Skeletal muscle satellite cell (primary cell): ENCODE measurements around the gene TMEM145.
"Not testable (repeated sequence)": the region's sequence is repeated elsewhere in the genome, so short reads cannot be mapped to it uniquely, and the experiment has no call there.

Experiments used
- H3K27me3 ChIP-seq: 2 replicates; pipeline ENCODE4 v1.7.0; 2013; ENCODE audit warnings: low read length; ENCODE audit not compliant: control insufficient read depth, insufficient read depth
- H3K36me3 ChIP-seq: 2 replicates; pipeline ENCODE4 v1.7.0; 2013; ENCODE audit warnings: mild to moderate bottlenecking, control low read depth, low read length; ENCODE audit not compliant: insufficient read depth
- H3K4me1 ChIP-seq: 2 replicates; pipeline ENCODE4 v1.7.0; 2013; ENCODE audit warnings: low read length; ENCODE audit not compliant: control insufficient read depth, insufficient read depth
- H3K4me2 ChIP-seq: 2 replicates; pipeline ENCODE4 v1.7.0; 2013; ENCODE audit warnings: mild to moderate bottlenecking, low read length
- H3K4me3 ChIP-seq: 2 replicates; pipeline ENCODE4 v1.7.0; 2013; ENCODE audit warnings: low read length
- H3K9ac ChIP-seq: 2 replicates; pipeline ENCODE4 v1.7.0; 2013; ENCODE audit warnings: mild to moderate bottlenecking, low read depth, low read length, moderate library complexity
- H3K9me3 ChIP-seq: replicated peaks from 2 replicates; pipeline ENCODE4 v1.7.0; 2013; ENCODE audit warnings: mild to moderate bottlenecking, control low read depth, low read length

The TMEM145 gene

DNA sequence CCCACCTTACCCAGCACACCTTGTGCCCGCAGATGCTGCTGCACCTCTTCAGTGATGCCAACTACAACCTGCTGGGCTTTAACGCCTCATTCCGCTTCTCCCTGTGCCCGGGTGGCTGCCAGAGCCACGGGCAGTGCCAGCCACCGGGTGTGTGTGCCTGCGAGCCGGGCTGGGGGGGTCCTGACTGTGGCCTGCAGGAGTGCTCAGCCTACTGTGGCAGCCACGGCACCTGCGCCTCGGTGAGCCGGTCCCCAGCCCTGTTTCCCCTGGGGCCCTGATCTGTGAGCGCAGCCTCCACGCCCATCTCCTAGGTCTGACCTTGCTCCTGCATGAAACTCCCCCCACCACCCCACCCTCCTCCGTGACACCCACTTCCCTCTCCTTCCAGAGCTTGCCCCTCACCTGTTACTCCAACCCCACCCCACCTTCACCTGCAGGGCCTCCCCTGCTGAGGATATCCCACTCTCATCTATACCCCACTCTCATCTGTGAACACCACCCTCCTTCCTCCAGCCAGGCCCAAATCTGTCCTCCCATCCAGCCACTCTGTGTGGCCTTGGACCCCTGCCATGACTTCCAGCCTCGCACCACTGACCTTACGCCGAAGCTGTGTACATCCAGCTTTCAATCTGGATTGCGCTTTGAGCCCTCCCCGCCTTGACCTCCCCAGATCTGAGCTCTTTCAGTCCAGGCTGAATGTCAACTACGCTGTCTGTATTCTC, 21.0 kb downstream of the TMEM145 start:
- no peaks in the 10 kb centered on the region for H3K9me3 ChIP-seq
- no peak overlapping the region for H3K4me2 ChIP-seq
- no peaks in the 10 kb centered on the region for H3K4me1 ChIP-seq
- no peak overlapping the region for H3K4me3 ChIP-seq
- no peak overlapping the region for H3K9ac ChIP-seq
- peaks cover 3% of the 10 kb centered on the region for H3K36me3 ChIP-seq
- H3K27me3 ChIP-seq, result no peaks in the 10 kb centered on the region

DNA sequence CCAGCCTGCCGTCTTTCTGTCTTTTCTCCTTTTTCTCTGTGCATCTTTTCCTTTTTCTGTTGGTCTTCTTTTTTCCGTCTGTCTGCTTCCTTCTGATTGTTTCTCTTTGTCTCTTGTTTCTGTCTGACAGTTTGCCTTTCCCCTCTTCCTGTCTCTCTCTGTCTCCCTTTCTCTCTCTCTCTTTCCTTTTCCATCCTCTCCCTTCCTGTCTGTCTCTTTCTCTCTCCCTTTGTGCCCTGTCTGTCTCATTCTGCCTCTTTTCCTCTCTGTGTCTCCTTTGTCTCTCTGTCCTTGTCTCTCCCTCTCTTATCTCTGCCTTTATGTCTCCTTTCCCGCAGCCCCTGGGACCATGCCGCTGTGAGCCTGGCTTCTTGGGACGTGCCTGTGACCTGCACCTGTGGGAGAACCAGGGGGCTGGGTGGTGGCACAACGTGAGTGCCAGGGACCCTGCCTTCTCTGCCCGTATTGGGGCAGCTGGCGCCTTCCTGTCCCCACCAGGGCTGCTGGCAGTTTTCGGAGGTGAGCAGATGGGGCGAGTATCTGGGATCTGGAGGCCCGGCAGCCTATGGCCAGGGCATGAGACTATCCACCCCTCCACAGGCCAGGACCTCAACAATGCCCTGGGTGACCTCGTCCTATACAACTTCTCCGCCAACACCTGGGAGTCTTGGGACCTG, 21.7 kb downstream of the TMEM145 start:
- Histone ChIP-seq H3K4me1 (no peaks in the 10 kb centered on the region), H3K9ac (no peak overlapping the region), H3K4me2 (no peak overlapping the region)

DNA sequence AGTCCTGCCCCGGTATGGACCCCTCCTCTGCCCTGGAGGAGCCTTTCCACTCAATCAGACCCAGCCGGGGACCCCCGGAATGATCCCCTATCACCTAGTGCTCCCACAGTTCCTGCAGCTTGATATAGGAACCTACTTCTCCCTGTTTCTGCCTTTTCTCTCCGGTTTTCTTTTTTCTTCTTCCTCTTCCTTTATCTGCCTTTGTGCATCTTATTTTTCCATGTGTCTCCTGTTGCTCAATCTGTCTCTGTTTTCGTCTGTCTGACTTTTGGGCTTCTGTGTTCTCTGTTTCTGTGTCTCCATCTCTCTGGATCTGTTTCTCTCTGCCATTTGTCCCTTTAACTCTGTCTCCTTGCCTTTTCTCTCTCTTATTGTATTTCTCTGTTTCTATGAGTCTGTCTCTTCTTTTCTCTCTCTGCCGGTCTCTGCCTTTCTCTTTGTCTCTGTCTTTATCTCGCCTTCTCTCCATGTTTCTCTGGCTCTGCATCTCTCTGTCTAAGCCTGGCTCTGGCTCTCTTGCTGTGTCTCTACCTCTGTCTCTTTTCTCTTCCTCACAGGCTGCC, 22.3 kb downstream of the TMEM145 start:
- Histone ChIP-seq H3K4me2 (no peak overlapping the region), H3K36me3 (peaks cover 3% of the 10 kb centered on the region), H3K27me3 (no peaks in the 10 kb centered on the region), H3K4me3 (no peak overlapping the region), H3K9ac (no peak overlapping the region), H3K4me1 (no peaks in the 10 kb centered on the region), H3K9me3 (no peaks in the 10 kb centered on the region)

More for the DNA sequence above, 21.7 kb downstream of the TMEM145 start:
- Histone ChIP-seq H3K4me3 (no peak overlapping the region), H3K27me3 (no peaks in the 10 kb centered on the region), H3K9me3 (no peaks in the 10 kb centered on the region), H3K36me3 (peaks cover 3% of the 10 kb centered on the region)

DNA sequence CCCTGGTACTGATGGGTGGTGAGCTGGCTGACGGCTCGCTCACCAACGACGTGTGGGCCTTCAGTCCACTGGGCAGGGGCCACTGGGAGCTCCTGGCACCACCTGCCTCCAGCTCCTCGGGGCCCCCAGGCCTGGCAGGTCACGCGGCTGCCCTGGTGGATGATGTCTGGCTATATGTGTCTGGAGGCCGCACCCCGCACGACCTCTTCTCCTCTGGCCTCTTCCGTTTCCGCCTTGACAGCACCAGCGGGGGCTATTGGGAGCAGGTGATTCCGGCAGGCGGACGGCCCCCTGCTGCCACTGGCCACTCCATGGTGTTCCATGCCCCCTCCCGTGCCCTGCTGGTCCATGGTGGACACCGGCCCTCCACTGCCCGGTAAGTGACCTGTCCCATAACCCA, 22.9 kb downstream of the TMEM145 start:
- Histone ChIP-seq H3K27me3 (no peaks in the 10 kb centered on the region), H3K36me3 (peaks cover 3% of the 10 kb centered on the region), H3K9me3 (no peaks in the 10 kb centered on the region), H3K9ac (no peak overlapping the region), H3K4me1 (no peaks in the 10 kb centered on the region), H3K4me3 (no peak overlapping the region), H3K4me2 (no peak overlapping the region)

DNA sequence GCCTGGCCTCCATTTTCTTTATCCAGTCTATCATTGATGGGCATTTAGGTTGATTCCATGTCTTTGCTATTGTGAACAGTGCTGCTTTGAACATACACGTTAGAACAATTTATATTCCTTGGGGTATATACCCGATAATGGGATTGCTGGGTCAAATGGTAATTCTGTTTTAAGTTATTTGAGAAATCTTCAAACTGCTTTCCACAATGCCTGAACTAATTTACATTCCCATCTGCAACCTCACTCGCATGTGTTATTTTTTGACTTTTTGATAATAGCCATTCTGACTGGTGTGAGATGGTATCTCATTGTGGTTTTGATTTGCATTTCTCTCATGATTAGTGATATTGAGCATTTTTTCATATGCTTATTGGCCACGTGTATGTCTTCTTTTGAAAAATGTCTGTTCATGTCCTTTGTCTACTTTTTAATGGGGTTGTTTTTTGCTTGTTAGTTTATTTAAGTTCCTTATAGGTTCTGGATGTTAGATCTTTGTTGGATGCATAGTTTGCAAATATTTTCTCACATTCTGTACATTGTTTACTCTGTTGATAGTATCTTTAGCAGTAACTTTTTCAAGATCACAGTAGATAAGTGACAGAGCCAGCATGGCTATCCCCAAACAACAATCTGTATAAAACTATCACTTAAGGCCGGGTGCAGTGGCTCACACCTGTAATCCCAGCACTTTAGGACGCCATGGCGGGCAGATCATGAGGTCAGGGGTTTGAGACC, 26.2 kb downstream of the TMEM145 start:
- not testable (repeated sequence) for H3K4me3 ChIP-seq, H3K9me3 ChIP-seq, H3K4me2 ChIP-seq, H3K4me1 ChIP-seq, H3K36me3 ChIP-seq, H3K27me3 ChIP-seq, H3K9ac ChIP-seq

DNA sequence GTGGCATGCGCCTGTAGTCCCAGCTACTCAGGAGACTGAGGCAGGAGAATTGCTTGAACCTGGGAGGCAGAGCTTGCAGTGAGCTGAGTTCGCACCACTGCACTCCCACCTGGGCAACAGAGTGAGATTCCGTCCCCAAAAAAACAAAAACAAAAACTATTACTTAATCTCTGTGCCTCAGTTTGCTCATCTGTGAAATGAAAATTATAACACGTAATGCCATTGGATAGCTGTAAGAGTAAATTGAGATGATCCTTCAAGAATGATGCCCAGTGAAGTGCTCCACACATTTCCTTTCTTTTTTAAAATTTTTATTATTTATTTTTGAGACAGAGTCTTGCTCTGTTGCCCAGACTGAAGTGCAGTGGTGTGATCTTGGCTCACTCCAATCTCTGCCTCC, 26.8 kb downstream of the TMEM145 start:
- not testable (repeated sequence) for H3K36me3 ChIP-seq, H3K9ac ChIP-seq, H3K4me3 ChIP-seq, H3K4me1 ChIP-seq, H3K4me2 ChIP-seq, H3K27me3 ChIP-seq, H3K9me3 ChIP-seq

DNA sequence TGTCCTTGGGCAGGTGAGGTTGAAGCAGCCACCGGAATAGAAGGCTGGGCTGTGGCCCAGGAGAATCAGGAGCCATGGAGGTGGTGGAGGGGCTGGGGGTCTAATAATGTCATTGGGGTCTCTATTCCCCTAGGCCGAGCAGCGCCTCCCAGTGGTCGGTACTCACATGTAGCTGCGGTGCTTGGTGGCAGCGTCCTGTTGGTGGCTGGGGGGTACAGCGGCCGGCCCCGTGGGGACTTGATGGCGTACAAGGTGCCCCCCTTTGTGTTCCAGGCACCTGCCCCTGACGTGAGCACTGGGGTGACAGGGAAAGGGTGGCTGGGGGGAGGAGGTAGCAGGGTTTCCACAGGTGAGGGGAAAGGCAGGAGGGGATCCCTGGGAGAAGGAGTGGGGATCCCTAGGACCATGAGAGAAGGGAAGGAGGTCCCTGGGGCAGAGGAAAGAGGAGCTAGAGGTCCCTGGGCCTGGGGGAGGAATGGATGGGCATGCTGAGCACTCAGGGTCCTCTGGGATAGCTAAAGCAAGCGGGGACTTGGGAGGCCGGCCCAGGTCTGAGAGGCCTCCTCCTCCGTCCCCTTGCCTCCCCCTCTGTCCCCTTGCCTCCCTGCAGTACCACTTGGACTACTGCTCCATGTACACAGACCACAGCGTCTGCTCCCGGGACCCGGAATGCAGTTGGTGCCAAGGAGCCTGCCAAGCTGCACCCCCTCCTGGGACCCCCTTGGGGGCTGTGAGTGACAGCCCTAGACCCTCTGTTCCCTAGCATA, 30.4 kb downstream of the TMEM145 start:
- Histone ChIP-seq H3K9ac (no peak overlapping the region), H3K4me3 (no peak overlapping the region), H3K4me1 (peaks cover 3% of the 10 kb centered on the region), H3K36me3 (peaks cover 11% of the 10 kb centered on the region), H3K4me2 (no peak overlapping the region), H3K27me3 (no peaks in the 10 kb centered on the region), H3K9me3 (no peaks in the 10 kb centered on the region)

DNA sequence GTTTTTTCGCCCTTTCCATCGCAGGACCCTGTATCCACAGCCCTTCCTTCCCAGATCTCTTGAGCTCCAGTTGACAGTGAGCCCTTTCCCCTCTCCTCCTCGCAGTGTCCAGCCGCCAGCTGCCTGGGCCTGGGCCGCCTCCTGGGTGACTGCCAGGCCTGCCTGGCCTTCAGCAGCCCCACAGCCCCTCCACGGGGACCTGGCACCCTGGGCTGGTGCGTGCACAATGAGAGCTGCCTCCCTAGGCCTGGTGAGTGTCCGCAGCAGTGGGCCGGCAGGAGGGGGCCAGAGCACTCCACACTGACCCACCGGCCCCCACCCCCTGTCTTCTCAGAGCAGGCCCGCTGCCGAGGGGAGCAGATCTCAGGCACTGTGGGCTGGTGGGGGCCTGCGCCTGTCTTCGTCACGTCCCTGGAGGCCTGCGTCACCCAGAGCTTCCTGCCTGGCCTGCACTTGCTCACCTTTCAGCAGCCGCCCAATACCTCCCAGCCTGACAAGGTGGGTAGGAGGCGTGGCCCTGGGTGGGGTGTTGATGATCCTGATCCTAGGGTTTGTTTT, 31.3 kb downstream of the TMEM145 start:
- no peak overlapping the region for H3K4me2 ChIP-seq
- peaks cover 3% of the 10 kb centered on the region for H3K4me1 ChIP-seq
- H3K36me3 ChIP-seq, result peaks cover 11% of the 10 kb centered on the region
- H3K9me3 ChIP-seq, result no peaks in the 10 kb centered on the region
- H3K4me3 ChIP-seq, result no peak overlapping the region
- H3K9ac ChIP-seq, result no peak overlapping the region
- H3K27me3 ChIP-seq, result no peaks in the 10 kb centered on the region

DNA sequence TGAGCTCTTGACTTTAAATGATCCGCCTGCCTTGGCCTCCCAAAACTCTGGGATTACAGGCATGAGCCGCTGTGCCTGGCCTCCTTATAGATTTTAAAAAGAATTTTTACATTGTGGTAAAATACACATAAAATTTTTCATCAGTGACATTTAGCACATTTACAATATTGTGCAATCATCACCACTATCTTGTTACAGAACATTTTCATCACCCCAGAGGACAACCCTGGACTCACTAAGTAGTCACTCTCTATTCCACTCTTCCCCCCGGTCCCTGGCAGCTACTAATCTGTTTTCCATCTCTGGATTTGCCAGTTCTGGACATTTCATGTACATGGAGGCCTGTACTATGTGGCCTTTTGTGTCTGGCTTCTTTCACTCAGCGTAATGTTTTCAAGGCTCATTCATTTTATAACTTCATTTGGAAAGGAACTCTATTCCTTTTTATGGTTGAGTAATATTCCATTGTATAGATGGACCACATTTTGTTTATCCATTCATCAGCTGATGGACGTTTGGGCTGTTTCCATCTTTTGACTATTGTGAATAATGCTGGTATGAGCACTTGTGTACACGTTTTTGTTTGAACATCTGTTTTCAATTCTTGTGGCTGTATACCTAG, 32.2 kb downstream of the TMEM145 start:
- Histone ChIP-seq H3K27me3 (no peaks in the 10 kb centered on the region), H3K4me2 (no peak overlapping the region), H3K9me3 (no peaks in the 10 kb centered on the region), H3K4me1 (peaks cover 3% of the 10 kb centered on the region), H3K9ac (no peak overlapping the region), H3K36me3 (peaks cover 16% of the 10 kb centered on the region), H3K4me3 (no peak overlapping the region)

DNA sequence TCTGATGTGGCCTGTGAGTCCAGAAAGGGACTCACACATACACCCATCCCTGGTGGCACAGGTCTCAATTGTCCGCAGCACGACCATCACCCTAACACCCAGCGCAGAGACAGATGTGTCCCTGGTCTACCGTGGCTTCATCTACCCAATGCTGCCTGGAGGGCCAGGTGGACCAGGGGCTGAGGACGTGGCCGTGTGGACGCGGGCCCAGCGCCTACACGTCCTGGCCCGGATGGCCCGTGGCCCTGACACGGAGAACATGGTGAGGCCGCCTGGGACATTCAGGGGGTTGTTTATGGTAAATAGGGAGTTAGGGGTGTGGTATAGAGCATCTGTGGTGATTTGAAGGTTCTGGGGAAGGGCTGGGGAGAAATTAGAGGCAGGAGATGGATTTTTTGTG, 35.1 kb downstream of the TMEM145 start:
- H3K4me2 ChIP-seq, result no peak overlapping the region
- no peaks in the 10 kb centered on the region for H3K9me3 ChIP-seq
- no peaks in the 10 kb centered on the region for H3K27me3 ChIP-seq
- no peak overlapping the region for H3K9ac ChIP-seq
- no peak overlapping the region for H3K4me3 ChIP-seq
- H3K4me1 ChIP-seq, result peaks cover 3% of the 10 kb centered on the region
- peaks cover 13% of the 10 kb centered on the region for H3K36me3 ChIP-seq
